MV-4-11 (cell line): ENCODE measurements around the gene TTC17.
"Not testable (repeated sequence)": the region's sequence is repeated elsewhere in the genome, so short reads cannot be mapped to it uniquely, and the experiment has no call there.

ENCODE experiments used
- DNase-seq: peaks from one replicate; lab custom pipeline; 2025; lab: John Stamatoyannopoulos, UW

Gene TTC17

DNA sequence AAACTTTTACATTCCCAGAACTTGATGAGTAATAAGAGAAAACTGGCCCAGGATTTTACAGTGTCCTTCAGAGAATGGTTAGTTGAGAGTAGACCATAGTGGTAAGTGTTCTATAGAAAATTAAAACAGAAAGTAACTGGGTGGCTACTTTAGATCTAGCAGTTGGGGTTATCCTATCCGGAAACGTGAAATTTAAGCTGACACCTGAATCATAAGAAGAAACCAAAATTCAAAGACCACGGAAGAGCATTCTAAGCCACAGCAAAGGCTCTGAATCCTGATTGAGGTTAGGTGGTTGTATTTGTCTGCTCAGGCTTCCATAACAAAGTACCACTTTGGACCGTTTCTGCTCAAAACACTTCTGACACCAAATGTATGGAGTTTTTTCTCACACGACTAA is 34.0 kb downstream of the TTC17 start:
- no peak for DNase-seq

DNA sequence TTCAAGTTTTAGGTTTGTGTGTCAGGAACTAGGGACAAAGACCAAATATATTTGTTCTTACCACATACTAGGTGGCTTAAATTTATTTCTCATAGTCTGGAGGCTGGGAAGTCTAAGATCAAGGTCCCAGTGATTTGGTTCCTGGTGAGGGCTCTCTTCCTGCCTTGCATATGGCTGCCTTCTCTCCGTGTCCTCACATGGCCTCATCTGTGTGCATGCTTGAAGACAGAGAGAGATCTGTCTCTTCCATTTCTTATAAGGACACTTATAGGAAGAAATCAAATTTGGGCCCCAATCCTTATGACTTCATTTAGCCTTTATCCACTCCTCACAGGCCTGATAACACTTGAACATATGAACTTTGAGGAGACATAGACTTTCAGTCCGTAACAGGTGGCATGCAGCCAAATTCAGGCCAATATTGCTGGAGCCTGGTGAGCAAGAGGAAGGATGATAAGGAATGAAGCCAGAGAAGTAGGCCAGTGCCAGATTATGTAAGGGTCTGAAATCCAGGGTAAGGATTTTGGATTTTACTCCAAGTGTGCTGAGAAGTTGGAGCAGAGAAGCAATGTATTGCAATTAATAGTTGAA is 35.1 kb downstream of the TTC17 start:
- no peak for DNase-seq

DNA sequence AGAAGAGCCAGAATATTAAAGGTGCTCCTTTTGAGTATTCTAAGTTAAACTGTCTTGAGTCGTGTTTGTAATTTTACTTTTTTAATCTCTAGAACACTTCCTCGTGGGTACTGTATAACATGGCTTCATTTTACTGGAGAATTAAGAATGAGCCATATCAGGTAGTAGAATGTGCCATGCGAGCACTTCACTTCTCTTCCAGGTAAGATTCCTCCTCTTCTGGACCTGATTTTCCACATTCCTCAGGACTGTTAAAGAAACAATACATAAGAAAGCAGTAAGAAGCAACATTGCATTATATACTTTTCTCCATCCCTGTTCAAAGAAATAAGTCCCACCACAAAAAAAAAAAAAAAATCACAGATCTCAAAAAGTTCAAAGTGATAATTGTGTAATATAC is 37.9 kb downstream of the TTC17 start:
- DNase-seq, result no peak

DNA sequence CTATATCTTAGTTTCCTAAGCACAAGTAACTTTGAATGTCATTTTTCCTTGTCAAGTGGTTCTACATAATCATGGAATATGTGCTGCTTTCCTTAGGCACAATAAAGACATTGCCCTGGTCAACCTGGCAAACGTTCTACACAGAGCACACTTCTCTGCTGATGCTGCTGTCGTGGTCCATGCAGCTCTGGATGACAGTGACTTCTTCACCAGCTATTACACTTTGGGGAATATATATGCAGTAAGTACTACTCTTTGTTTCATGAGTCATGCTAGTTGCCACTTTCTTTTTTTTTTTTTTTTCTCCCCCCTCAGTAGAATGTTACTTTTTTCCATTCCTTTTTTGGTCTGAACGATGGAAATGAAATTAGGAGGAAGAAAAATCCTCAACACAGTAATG is 38.5 kb downstream of the TTC17 start:
- DNase-seq, result no peak

DNA sequence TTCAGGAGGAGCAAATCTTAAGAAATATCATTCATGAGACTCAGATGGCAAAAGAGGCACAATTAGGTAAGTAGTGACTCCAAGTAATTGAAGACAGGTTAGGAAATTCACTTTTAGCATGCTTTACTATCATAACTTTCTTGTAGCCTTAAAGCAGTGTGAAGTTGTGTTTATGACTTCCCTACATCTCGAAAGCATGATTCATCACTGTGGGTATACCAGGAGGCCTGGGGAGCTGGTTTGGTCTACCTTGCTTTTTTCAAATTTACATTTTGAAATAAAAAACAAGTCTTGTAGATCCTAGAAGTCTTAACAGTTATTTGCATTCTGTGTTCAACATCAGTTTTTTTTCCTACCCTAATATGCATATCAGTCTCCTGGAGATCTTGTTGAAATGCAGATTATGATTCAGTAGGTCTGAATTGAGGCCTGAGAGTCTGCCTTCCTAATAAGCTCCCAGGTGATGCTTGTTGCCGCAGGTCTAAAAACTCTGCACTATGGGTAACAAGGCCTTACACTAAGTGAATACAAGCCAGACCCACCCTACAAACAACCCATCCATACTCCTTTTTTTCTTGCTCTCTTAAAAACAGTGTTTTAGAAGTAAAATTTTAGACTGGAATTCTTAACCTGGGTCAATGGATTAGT is 41.4 kb downstream of the TTC17 start:
- no peak for DNase-seq

DNA sequence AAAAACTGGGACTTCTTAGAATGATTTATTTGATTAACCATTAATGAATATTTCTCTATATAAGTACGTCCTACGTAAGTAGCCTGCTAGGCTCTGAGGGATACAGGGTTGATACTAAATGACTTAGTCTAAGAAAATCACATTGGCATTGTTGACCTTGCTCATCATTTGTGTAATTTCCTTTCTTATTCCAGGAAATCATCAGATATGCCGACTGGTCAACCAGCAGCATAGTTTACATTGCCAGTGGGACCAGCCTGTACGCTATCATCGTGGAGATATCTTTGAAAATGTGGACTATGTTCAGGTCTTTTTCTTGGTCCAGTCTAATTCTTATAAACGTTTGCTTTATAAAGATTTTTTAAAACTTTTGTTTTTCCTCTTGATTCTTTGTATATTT is 42.5 kb downstream of the TTC17 start:
- DNase-seq, result no peak

DNA sequence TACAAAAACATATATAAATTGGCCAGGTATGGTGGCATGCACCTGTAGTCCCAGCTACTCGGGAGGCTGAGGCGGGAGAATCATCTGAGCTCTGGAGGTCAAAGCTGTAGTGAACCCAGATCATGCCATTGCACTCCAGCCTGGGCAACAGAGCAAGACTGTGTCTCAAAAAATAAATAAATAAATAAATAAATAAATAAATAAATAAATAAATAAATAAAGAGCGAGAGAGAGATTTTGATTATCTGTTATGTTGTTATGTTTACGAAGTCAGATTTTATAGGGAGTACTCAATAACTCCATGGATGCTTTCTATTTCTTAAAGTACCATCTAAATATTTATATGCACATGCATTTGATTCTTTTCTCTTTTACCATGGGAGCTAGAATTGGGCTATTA is 43.1 kb downstream of the TTC17 start:
- not testable (repeated sequence) for DNase-seq

DNA sequence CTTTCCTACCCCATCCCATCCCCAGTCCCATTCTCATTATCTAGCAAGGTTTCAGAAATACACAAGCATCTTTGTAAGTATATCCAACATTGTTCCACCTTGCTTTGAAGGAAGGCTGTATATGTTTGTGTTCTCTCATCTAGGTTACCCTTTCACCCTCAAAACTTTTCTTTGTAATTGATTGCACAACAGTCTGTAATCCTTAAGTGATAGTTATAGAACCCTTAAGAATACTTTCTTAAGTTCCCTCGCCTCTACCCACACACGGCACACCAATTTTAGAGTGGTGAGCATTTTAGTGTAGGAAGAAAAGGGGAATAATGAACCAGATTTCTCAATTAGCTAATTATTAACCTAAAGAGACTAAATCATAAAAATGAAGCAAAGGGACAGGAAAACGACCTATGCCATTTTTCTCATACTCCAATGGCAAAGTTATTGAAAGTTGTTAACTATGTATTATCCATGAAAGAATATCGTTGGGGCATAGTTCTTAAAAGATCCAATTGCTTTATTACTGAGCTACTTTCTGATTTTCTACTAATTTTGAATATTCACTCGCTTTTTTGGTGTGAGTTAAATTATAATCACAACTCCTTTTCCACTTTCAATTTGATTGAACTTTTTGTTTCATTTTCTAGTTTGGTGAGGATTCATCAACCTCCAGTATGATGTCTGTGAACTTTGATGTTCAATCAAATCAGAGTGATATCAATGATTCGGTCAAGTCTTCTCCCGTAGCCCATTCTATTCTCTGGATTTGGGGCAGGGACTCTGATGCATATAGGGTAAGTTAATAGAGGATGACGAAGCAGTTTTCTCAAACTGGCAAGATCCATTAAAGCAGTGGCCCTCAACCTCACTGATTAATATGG is 44.9 kb downstream of the TTC17 start:
- DNase-seq, result peak; percentile 1

DNA sequence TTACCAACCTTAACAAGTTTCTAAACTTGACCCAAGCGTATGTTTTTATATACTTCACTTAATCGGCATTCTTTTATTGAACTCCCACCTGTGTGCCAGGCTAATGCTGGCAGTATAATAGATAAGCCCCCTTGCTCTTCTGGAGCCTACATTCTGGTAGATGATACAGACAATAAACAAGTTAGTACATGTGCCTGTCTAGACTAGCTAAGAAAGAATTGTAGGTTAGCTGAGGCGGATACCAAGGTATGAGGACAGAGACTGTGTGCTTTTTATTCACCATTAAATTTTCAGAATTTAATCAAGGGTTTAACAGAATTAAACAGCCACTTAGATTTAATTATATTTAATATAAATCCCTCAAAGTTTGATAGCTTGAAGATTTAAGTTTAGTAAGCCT is 45.7 kb downstream of the TTC17 start:
- DNase-seq, result no peak

DNA sequence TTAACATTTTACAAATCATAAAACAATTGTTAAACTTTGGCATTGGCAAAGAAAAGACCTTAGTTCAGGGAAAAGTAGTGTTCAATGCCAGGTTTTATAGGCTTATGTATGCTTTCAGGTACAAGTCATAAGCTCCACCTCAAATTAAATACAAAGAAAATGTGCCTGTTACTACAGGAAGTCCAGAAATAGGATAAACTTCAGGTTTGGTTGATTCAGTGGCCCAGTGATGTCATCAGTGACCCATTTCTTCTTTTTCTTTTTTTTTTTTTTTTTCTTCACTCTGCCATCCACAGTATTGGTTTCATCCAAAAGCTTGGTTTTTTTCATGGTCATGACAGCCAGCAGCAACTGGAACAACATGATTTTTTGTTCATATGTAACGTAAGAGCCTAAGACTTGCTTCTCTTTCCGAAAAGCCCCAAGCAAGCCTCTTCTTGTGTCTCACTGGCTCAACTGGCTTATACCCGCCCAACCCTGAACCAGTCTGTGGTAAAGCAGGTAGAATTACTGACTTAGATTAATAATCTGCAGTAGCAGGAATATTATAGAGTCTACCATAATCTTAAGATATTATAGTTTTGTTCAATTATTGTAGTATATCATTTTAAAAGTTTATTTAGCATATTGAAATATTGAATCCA is 46.2 kb downstream of the TTC17 start:
- DNase-seq, result no peak

DNA sequence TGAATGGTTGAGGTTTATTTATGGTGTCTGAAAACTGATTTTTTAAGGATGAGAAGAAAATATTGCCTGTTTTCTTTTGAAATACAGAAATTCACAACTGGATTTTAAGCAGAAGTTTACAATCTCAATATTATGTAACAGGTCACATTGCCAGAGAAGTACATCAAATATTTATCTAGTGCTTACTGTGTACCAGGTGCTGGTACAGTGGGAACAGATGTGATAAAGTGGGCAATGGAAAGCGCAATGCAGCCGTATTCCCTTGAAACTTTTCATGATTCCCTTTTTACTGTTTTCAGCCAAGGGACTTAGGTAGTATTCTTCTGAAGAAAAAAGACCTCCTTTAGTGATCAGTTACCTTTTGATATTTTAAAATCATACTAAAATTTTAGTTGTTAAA is 49.6 kb downstream of the TTC17 start:
- DNase-seq, result no peak

DNA sequence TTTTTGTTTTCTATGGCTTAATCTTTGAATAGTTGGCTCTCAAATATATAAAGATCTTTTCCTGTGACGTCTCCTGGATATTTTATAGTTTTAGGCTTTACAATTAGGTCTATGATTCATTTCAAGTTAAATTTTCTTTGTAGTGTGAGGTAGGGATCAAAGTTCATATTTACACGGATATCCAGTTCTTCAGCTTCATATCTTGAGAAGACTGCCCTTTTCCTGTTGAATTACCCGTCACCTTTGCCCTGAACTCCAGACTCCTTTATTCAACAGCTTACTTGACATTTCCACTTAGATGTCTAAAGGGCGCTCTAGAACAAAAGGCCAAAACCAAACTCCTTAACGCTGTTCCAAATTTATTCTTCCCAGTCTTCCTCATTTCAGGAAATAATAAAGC is 51.7 kb downstream of the TTC17 start:
- DNase-seq, result no peak

DNA sequence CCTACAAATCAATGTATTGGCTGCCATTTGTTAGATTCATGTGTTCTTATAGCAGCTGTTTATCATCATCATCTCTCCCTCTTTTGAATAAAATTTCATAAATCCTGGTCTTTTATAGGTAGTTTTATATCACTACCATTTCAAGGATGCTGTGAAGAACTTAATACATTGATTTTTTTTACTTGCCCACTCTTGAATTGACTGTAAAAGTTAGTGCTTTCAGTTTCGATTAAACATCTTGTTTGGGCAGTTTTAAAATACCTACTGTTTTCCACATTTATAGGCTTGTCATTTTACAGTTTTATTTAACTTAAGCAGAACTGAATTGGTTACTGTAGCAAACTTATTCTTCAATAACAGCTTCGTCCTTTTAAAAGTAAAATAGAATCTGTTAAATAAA is 59.5 kb downstream of the TTC17 start:
- no peak for DNase-seq

DNA sequence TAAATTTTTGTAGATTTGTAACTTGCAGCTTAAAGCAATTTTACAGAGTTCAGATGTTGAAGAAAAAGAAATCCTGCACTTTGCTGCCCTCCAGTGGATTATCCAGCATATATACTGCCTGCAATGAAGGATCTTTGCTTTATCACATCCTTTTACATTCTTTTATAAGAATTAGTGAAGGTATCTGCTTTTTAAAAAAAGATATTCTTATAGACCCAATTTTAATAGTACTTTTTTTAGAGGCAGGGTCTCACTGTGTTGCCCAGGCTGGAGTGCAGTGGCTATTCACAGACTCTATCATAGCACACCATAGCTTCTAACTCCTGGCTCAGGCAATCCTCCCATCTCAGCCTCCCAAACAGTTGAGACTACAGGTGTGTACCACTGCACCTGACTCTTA is 60.7 kb downstream of the TTC17 start:
- DNase-seq, result peak; percentile 59

DNA sequence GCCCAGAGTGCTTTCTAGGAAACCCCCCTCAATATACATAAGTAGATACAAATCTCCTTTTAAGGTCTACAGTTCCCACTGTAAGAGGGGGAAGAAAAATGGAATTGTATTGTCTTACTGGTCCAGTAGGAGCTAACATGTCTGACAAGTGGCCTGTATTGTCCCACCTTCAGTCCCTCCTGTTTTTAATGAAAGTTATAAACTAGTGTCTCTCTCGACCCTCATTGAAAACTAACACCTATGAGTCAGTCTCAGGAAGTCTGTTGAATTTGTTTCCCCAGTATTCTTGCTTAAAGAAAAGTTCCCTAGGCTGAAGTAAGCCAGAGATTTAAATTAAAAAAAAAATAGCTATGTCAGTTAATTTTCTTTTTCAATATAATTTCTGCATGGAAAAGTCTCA is 69.3 kb downstream of the TTC17 start:
- no peak for DNase-seq

DNA sequence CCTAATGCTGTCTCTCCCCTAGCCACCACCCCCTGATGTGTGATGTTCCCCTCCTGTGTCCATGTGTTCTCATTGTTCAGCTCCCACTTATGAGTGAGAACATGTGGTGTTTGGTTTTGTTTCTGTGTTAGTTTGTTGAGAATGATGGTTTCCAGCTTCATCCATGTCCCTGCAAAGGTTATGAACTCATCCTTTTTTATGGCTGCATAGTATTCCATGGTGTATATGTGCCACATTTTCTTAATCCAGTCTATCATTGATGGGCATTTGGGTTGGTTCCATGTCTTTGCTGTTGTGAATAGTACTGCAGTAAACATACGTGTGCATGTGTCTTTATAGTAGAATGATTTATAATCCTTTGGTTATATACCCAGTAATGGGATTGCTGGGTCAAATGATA is 72.2 kb downstream of the TTC17 start:
- DNase-seq, result not testable (repeated sequence)

DNA sequence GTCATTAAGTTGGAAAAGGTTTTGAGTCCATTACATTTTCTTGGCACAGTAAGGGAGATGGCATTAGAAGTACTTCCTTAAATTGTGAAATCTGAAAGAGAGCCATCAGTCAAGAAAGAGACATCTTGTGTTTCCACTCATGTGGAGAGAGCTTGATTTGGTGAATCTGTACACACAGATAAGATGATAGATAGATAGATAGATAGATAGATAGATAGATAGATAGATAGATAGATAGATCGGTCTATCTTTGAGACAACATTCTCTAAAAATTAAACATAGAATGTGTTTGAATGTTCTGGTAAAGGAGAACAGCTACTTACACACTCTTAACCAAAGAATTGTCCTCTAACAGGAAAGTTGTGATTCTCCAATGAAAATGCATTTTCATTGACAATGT is 76.2 kb downstream of the TTC17 start:
- DNase-seq, result peak; percentile 30

DNA sequence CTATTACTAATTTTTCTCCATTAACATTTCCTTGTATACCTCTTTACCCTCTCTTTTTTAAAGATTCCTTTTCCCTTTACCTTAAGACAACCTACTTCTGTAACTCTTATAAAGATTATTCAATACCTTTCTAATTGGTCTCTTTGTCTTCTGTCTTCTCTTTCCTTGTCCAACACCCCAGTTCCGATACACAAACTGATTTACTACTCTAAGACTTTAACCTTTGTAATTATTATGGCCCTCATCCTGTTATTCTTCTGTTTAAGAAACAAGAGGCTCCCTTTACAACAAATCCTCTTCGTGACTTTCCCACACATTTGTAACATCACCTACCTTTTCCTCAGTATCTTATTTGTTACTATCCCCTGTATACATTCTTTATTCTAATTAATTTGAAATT is 81.8 kb downstream of the TTC17 start:
- no peak for DNase-seq

DNA sequence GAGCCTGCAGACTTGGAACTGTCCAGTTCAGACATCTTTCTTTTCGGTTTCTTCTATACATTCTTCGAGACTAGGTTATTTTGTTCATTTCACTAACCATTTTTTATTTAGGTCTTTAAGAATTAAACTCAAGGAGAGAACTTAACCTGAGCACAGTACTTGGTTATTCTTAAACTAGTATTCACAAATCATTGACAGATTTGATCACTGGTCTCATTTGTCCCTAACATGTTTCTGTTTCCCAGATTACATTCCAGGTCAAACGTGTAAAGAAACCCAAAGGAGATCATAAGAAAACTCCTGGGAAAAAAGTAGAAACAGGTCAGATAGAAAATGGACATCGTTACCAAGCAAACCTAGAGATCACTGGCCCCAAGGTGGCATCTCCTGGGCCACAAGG is 85.1 kb downstream of the TTC17 start:
- no peak for DNase-seq

DNA sequence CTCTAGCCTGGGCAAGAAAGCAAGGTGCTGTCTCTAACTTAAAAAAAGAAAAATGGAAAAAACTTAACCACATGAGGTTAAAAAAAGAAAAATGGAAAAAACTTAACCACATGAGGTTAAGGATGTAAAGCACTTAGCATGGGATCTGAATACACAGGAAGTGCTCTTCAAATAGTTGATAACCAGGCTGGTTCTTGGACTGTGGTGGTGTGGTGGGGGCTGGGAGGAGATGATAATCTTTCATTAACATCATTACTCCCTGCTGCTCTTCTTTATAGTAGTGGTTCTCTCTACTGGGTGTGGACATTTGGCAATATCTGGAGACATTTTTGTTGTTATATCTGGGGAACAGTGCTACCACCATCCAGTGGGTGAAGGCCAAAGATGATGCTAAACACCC is 88.4 kb downstream of the TTC17 start:
- no peak for DNase-seq

DNA sequence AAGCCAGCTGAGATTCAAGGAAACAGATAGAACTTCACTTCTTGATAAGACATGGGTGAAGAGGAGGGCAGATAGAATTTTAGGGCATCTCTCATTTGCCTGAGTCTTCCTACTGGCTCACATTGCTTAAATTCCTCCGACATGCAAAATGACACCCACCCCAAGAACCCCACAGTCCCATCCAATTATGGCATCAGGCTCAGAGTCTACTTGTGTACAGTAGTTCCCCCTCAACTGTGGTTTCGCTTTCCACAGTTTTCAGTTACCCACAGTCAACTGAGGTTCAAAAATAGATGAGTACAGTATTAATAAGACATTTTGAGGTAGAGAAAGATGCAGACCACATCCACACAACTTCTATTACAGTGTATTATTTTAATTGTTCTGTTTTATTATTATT is 99.8 kb downstream of the TTC17 start:
- no peak for DNase-seq

DNA sequence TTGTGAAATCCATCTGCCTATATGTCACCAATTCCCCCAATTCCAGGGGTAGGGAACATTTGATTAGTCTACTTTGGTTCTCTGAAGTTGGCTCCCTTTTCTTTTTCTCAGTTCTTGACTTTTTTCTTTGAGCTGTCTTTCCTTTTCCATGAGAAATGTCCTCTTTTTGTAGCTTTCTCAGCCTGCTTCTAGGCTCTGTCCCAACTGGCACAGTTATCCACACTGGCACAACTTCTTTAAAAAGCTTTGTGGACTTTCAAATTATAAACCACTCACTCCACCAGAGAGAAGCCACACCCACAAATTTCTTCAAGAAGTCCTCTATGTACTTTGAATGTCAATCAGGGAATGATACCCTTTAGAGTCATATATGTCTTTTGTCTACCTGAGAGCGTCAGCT is 100.5 kb downstream of the TTC17 start:
- no peak for DNase-seq

DNA sequence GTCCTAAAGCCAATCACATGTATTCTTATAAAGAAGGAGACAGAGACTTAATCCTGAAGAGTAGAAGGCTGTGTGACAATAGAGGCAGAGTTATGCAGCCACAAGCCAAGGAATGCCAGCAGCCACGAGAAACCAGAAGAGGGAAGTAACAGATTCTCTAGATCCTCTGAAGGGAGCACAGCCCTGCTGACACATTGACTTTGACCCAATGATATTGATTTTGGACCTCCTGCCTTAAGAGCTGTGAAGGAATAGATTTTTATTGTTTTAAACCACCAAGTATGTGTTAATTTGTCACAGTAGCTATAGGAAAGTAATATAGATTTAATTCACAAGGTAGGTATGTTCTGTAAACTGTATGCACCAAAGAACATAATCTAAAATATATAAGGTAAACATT is 103.6 kb downstream of the TTC17 start:
- peak; percentile 6 for DNase-seq
